Measurements from ENCODE around the gene RALA.

DNA sequence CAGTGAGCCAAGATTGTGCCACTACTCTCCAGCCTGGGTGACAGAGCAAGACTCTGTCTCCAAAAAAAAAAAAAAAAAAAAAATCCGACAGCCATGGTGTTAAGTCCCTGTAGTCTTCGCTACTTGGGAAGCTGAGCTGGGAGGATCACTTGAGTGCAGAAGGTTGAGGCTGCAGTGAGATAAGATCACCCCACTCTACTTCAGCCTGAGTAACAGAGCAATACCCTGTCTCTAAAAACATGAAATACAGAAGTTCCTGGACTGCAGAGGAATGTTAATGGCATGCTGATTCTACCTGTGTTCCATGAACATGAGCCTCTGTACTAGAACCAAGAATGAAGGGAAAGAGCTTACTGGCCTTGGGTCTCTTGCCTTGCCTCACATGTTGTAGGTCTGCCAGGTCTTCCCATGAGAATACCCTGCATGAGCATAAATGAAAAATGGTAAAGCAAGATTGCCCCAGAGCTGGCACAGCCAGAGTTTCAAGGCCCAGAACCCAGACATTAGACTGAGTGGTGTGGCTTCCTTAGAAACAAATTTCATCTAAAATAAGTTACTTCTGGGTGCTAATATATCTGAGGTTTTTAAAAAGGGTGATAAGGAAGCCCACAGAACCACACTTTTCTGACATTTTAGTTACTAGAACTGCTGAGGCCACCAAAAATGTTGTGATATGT lies 48.6 kb upstream of the RALA start:
- no peak for TF ChIP-seq EZH2 (IDR thresholded peaks at IDR 0.05; ENCODE audit: low read length)
- TF ChIP-seq CTCF (optimal IDR thresholded peaks at IDR 0.05 in 1 of 3, IDR thresholded peaks at IDR 0.05 in 1 of 3, conservative IDR thresholded peaks at IDR 0.05 in 1 of 3; ENCODE audit: extremely low read depth in 1 of 3, insufficient read depth in 2 of 3, low read length in 3 of 3) = no peak
